CD4-positive, alpha-beta T cell (primary cell): Measurements from ENCODE around the gene KRT28. TPM values are rescaled to one million over a fixed set of nuclear protein-coding genes. Genes with fewer than 3 reads are reported as not detected.

Source experiments
- ATAC-seq: fragments of 200-7000 bp; cut with Tn5 transposase; one replicate; pipeline ENCODE4 v1.10.0; 2022; ENCODE audit warnings: mild to moderate bottlenecking; ENCODE audit not compliant: poor library complexity
- CTCF ChIA-PET: fragments of 350-600 bp; sonication (Branson Sonifier 250); formaldehyde crosslinking; loops from one replicate; lab custom pipeline; 2021; ENCODE audit warnings: antibody characterized with exemption, inconsistent platforms; lab: Charles Lee
- POLR2A ChIA-PET: fragments of 350-600 bp; sonication (Branson Sonifier 250); formaldehyde crosslinking; loops from one replicate; lab custom pipeline; 2021; ENCODE audit warnings: antibody characterized with exemption, inconsistent platforms; lab: Charles Lee
- DNase-seq, 14 experiments: peaks; one replicate each; pipeline ENCODE4 v3.0.0-alpha.2; 2013 to 2020; ENCODE audit warnings: mixed read lengths in 2 of 14
- H3K27ac ChIP-seq, 2 donors: one replicate each; pipeline versions ENCODE4 v1.5.1 to v1.7.0; 2013; ENCODE audit warnings: low read length in 2 of 2, low read depth in 1 of 2, mild to moderate bottlenecking in 1 of 2
- H3K27me3 ChIP-seq, 2 experiments: 1 replicate in 1 of 2; 2 replicates in 1 of 2; pipeline versions ENCODE4 v1.6.1 to v1.7.0; 2013; ENCODE audit warnings: low read length in 2 of 2, control low read depth in 1 of 2, mild to moderate bottlenecking in 1 of 2, moderate library complexity in 1 of 2; ENCODE audit not compliant: insufficient read depth in 2 of 2, control insufficient read depth in 1 of 2
- H3K36me3 ChIP-seq: one replicate; pipeline ENCODE4 v1.6.1; 2013; ENCODE audit warnings: low read length, control low read depth; ENCODE audit not compliant: insufficient read depth
- H3K4me1 ChIP-seq: one replicate; pipeline ENCODE4 v1.6.1; 2013; ENCODE audit warnings: low read length, control low read depth; ENCODE audit not compliant: insufficient read depth
- H3K4me3 ChIP-seq: one replicate; pipeline ENCODE4 v1.5.1; 2013; ENCODE audit warnings: mild to moderate bottlenecking, low read length, moderate library complexity
- H3K9me3 ChIP-seq, 2 experiments: 1 replicate in 1 of 2; 2 replicates in 1 of 2; pipeline versions ENCODE4 v1.6.1 to v1.7.0; 2013; ENCODE audit warnings: low read length in 2 of 2, mild to moderate bottlenecking in 2 of 2, control low read depth in 1 of 2, moderate library complexity in 1 of 2; ENCODE audit not compliant: control insufficient read depth in 1 of 2, insufficient read depth in 1 of 2
- H3K27ac Mint-ChIP-seq: one replicate; pipeline ENCODE4 v1.8.0; 2020; ENCODE audit warnings: mixed read lengths
- H3K27me3 Mint-ChIP-seq: one replicate; pipeline ENCODE4 v1.8.0; 2021; ENCODE audit warnings: mixed read lengths
- H3K36me3 Mint-ChIP-seq: one replicate; pipeline ENCODE4 v1.8.0; 2021; ENCODE audit warnings: low read depth, mixed read lengths
- H3K4me1 Mint-ChIP-seq: one replicate; pipeline ENCODE4 v1.8.0; 2021; ENCODE audit warnings: low read depth, mixed read lengths
- H3K4me3 Mint-ChIP-seq: one replicate; pipeline ENCODE4 v1.8.0; 2020; ENCODE audit warnings: mild to moderate bottlenecking, mixed read lengths
- H3K9me3 Mint-ChIP-seq: one replicate; pipeline ENCODE4 v1.8.0; 2020; ENCODE audit warnings: mixed read lengths
- CTCF ChIP-seq: fragments of 200-600 bp; IDR thresholded peaks from one replicate; pipeline ENCODE4 v1.8.0; 2022; ENCODE audit warnings: antibody characterized with exemption, mild to moderate bottlenecking
- intact Hi-C, 2 experiments: fragments of 100-400 bp; cut with DNase I in 1 of 2; cut with micrococcal nuclease in 1 of 2; formaldehyde crosslinking; loops; one replicate each; pipeline versions ENCODE4 v1.15.1 to v1.9.0; 2023 to 2025; cut with DNase I, micrococcal nuclease
- polyA plus RNA-seq, 2 donors: library from polyadenylated mRNA; unstranded; fragments of 120-200 nt; gene quantifications; one replicate each; pipeline ENCODE4 v1.2.1, GENCODE V29; 2013
- total RNA-seq, 174 experiments: library from RNA in 2 of 174; stranded (reverse) in 2 of 174; gene quantifications; one replicate each; pipeline ENCODE4 v1.2.3 and lab custom pipeline; 2021 to 2026

KRT28 gene
- total RNA-seq (not detected), total RNA-seq (lab: John Stamatoyannopoulos, UW) (0 to 0.06 (median 0) reads per million in 172 experiments)
- not detected for polyA plus RNA-seq (2013, experiment 1 of 2)
- polyA plus RNA-seq (2013, experiment 2 of 2), result not detected

DNA sequence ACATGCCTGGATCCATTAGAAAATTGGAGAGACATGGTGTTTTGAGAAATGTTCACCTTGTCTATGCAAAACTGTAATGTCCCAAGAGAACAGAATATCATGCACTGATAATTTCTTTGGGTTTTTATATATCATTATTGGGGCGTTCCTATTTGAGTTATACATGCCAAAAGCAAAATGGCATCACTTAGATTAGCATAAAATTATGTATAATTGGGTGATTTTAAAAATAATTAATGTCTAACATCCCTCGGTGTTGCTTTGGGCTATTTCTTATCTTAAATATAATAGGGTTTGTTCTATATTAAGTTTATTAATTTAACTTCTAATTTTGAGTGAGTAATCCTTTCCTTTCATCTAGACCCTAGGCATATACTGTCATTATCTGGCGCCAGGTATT is at the start of gene KRT28:
Gene KRT28, minus strand, starts transcription at position 101 of the 400 bp plus-strand sequence. Its CDS starts 66 bp downstream, at position 35.
- DNase-seq (no peak), ATAC-seq (no peak)
- Mint-ChIP-seq H3K27me3 (peaks cover 46% of the 10 kb centered on the region), H3K36me3 (no peaks in the 10 kb centered on the region), H3K27ac (no peak within 1 kb of the TSS), H3K4me1 (peaks cover 4% of the 10 kb centered on the region), H3K4me3 (no peak within 1 kb of the TSS), H3K9me3 (no peaks in the 10 kb centered on the region)
- Histone ChIP-seq H3K9me3 (peaks cover 0 to 4% of the 10 kb centered on the region in 2 experiments), H3K4me1 (no peaks in the 10 kb centered on the region), H3K27ac (no peak within 1 kb of the TSS), H3K36me3 (no peaks in the 10 kb centered on the region), H3K4me3 (no peak within 1 kb of the TSS), H3K27me3 (peaks cover 18 to 61% of the 10 kb centered on the region in 2 experiments)
- TF ChIP-seq CTCF, result no peak
- POLR2A ChIA-PET, result no interaction called here
- intact Hi-C loops, result loop anchor here (5.0 to 10.0 kb wide), 6 partner anchors 57 to 847 kb away; no protein-coding TSS in a partner anchor
- CTCF ChIA-PET, result no interaction called here

DNA sequence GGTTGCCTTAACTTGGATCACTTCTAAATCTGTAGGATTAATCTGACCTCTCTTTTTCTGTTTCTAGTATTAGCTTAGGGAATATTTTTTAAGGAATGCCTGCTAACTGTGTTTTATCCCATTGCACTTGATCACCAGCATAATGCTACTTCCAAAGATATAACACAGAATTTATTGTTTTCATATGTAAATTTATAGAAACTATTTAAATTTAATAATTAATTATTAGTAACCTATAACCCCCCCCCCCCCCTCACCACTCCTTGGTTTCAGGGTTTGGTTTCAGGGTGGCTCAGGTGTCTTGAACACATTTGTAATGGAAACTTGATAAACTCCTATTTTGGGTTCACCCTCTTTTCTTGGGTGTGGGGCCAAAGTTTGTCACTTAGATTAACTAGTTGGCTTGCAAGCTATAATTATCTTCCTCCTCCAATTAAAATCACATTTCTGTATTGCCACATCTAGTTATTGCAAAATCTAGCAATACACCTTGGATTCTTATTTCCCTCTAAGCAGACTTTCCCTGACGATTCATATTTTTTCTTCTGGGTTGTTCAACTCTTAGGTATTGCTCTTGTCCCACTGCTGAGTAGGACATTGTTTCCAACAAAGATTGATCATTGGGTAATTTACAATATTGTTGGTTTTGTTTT is 49.0 kb upstream of the KRT28 start:
- Mint-ChIP-seq H3K4me3 (no peak overlapping the region), H3K27ac (no peak overlapping the region), H3K4me1 (no peaks in the 10 kb centered on the region), H3K27me3 (peaks cover 59% of the 10 kb centered on the region), H3K9me3 (no peaks in the 10 kb centered on the region), H3K36me3 (no peaks in the 10 kb centered on the region)
- ATAC-seq (no peak), DNase-seq (no peak)
- CTCF ChIA-PET, result no interaction called here
- POLR2A ChIA-PET, result interaction anchor here (1.0 kb wide), 1 partner anchor 9 kb away, joined by 3 read pairs; no protein-coding TSS in a partner anchor
- TF ChIP-seq CTCF, result no peak
- Histone ChIP-seq H3K36me3 (no peaks in the 10 kb centered on the region), H3K27me3 (peaks cover 0 to 33% of the 10 kb centered on the region in 2 experiments), H3K27ac (no peak overlapping the region), H3K4me3 (no peak overlapping the region), H3K4me1 (no peaks in the 10 kb centered on the region), H3K9me3 (no peaks in the 10 kb centered on the region)
- intact Hi-C loops, result no loop called here

- CTCF ChIA-PET, result interaction anchor here (0.7 to 1.1 kb wide), 2 partner anchors 10 to 224 kb away, joined by 3 to 4 read pairs; no protein-coding TSS in a partner anchor
These were observed 46.9 kb upstream of the KRT28 start for GRCh38 chr17:40846515-40847144.

More at GRCh38 chr17:40846515-40847144, 46.9 kb upstream of the KRT28 start:
- H3K4me1 Mint-ChIP-seq, result no peaks in the 10 kb centered on the region
- no peak overlapping the region for H3K4me3 ChIP-seq
- no peak overlapping the region for H3K27ac ChIP-seq
- peaks cover 0 to 32% of the 10 kb centered on the region in 2 experiments for H3K27me3 ChIP-seq
- no peaks in the 10 kb centered on the region for H3K4me1 ChIP-seq
- intact Hi-C loops, result no loop called here
- DNase-seq, result no peak
- H3K36me3 ChIP-seq, result no peaks in the 10 kb centered on the region
- H3K9me3 ChIP-seq, result no peaks in the 10 kb centered on the region
- H3K36me3 Mint-ChIP-seq, result no peaks in the 10 kb centered on the region
- no peak for ATAC-seq
- peaks cover 59% of the 10 kb centered on the region for H3K27me3 Mint-ChIP-seq
- TF ChIP-seq CTCF, result no peak
- no peak overlapping the region for H3K4me3 Mint-ChIP-seq
- no peaks in the 10 kb centered on the region for H3K9me3 Mint-ChIP-seq
- POLR2A ChIA-PET, result interaction anchor here (0.6 kb wide), 1 partner anchor 128 kb away, joined by 3 read pairs; no protein-coding TSS in a partner anchor
- H3K27ac Mint-ChIP-seq, result no peak overlapping the region
